CD4-positive, alpha-beta T cell treated with Interleukin-10 for 1 hour (primary cell): Measurements from ENCODE around the gene GRIK4.
"Not testable (repeated sequence)": the region's sequence is repeated elsewhere in the genome, so short reads cannot be mapped to it uniquely, and the experiment has no call there.

ENCODE experiments used
- DNase-seq: peaks from one replicate; pipeline ENCODE4 v3.0.0-alpha.2; 2020

The GRIK4 gene

DNA sequence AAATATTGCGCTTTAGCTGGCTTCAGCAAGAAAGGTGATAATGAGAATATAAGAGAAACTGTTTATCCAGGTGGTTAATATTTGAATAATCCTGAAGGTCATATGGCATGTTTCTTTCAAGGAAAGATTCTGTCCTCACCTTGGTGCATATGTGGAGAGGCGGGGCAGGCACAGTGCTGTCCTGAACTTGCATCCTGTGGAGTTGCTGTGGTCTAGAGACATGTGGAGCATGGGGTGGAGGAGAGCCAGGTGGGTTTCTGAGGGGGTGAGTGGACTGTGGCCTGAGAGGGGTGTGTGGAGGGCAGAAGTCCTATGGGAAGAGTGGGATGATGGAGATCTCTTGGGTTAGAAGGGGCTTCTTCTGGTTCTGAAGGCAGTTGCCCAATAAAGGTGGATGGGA, 65.5 kb downstream of the GRIK4 start:
- DNase-seq, result no peak

DNA sequence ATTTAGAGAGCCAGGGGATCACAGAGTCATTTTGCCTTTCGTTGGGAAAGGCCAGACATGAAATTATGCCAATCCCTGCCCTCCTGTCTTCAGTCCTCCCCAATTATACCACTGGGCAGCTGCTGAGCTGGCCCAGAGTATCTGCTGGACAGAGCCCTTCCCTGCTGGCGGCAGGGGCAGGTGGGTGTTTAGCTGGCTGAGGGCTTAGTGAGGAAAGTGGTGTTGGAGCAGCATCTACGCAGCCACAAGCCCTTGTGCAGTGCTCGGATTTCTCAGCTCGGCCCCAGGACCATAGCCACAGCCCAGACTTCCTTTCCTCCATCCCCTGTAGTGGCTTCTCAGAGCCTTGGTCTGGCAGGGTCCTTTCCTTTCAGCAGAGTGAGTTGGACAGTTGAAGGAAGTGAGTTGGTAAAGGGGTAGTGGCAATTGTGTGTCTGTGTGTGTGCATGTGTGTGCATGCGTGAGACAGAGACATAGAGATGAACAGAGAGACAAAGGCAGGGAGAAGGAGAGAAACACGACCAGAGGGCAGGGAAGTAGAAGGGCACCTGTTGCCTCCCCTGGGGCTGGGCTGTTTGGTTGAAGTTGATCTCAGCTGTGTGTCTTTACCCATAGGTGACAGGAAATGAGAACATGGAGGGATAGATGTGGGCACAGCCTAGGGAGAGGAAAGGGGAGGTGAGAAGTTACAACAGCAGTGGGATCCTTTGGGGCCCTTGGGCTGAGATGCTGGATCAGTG, 66.2 kb downstream of the GRIK4 start:
- no peak for DNase-seq

DNA sequence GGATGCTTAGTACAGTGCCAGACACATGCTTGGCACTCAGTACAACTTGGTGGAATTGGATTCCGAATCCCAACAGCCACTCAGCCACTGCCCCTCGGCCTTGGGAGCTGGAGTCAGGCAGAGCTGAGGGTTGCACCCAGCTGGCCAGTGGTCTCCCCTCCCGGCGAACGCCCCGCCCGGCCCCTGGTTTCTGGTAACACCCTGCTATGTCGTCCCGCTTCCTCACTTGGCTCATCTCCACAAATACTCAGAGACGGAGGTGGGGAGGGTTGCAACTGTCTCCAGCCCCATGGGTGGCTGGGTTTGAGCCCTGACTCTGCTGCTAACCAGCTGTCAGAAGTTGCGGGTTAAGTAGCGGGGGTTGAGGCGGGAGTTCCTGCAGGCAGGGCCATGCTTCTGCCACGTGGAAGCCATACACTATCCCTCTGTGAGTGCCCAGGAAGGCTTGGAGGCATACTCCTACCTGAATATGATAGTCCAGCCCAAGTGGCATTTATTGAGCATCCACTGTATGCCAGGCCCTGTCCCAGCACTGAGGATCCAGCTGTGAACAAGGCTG, 67.1 kb downstream of the GRIK4 start:
- DNase-seq, result no peak

DNA sequence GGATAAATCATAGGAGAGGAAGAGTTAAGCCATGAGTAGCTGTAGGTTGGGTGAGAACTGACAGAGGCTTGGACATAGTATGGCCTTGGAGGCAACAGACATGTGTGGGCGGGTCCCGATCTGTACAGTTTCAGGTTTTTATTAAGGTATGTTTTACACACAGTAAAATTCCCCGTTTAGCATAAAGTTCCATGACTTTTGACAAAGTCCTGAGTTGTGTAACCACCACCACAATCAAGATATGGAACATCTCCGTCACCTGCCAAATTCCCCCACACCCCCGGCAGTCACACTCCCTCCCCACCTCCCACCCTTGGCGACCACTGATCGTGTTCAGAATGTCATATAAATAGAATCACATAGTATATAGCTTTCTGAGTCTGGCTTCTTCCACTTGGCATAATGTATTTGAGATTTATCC, 68.1 kb downstream of the GRIK4 start:
- DNase-seq, result no peak

DNA sequence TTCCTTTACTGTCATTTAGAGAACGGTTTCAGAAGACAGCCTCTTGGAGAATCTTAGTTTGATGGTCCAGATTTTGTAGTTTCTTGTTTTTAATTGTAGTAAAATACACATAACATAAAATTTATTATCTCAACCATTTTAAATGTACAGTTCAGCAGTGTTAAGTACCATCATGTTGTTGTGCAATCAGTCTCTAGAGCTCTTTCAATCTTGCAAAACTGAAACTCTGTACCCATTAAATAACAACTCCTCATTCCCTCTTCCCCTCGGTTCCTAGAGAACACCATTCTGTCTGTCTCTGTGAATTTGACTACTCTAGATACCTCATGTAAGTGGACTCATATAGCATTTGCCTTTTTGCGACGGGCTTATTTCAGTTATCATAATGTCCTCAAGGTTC, 69.8 kb downstream of the GRIK4 start:
- no peak for DNase-seq

DNA sequence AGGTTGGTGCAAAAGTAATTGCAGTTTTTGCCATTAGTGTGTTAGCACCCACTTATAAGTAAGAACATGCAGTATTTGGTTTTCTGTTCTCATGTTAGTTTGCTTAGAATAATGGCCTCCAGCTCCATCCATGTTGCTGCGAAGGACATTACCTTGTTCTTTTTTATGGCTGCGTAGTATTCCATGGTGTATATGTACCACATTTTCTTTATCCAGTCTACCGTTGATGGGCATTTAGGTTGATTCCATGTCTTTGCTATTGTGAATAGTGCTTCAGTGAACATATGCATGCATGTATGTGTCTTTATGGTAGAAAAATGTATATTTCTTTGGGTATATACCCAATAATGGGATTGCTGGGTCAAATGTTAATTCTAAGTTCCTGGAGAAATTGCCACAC, 71.0 kb downstream of the GRIK4 start:
- not testable (repeated sequence) for DNase-seq

DNA sequence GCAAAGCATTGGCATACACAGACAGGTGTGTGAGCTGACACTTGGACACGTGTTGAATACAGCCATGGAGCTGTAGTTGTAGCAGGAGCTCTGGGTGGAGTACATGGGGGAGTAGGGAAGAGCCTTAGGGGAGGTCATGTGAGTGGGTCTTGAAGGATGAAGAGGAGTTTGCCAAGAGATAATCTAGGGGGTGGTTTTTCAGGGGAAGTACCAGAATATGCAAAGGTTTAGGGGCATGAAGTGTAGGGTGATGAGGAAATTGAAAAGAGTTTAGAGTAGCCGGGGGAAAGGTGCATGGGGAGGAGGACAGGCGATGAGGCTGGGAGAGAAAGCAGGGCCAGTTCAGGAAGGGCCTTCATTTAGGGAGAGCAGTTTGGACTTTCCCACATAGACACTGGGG, 74.5 kb downstream of the GRIK4 start:
- no peak for DNase-seq

DNA sequence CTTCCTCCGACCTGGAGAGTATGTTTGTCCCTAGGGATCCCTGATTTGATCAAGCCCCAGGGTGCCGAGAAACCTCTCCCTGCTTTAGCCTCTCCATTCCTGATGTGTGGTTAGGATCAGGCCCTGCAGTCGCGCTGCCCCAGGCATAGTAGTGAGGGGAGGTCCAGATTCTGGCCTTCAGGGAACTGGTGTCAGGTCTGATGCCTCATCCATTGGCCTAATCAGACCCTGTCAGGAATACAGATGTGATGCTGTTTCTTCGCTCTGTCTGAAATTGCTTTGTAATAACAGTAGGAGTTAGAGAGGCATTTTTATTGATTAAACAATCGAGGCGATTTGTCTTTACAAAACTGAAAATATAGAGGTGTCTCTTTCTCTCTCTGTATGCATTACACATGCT, 75.2 kb downstream of the GRIK4 start:
- DNase-seq, result no peak

DNA sequence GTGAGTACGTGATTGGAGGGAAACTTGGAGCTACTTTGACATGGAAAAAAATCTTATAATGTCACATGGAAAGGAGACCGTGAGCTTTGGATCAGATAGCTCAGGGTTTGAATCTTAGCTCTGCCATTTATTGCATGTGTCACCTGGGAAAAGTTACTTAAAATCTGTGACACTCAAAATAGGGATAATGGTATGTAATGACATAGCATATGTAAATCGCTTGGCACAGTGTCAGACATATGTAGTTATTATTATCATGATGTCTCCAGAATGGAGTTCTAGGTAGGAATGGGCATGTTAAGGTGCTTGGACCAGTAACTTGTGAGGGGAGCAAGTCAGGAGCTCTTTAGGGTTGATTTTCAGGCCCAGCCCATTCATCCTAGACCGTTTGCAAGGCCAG, 75.8 kb downstream of the GRIK4 start:
- no peak for DNase-seq

DNA sequence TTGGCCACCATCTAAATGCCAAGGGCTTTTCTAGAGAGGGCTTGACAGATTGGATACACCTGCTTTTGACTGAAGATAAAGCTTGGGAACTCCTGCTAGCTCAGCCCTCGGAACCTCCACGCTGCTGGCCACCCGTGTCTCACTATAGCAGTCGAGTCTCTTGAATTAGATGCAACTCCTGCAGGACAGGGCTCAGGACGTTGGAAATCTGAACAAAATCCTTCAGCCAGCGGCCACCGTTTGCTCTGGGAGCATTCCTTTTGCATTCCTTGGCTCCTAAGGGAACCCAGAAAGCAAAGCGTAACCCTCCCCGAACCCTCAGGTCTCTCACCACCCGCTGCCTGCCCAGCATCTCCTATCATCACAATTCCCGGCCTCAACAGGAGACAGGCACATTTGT, 77.8 kb downstream of the GRIK4 start:
- DNase-seq, result no peak

DNA sequence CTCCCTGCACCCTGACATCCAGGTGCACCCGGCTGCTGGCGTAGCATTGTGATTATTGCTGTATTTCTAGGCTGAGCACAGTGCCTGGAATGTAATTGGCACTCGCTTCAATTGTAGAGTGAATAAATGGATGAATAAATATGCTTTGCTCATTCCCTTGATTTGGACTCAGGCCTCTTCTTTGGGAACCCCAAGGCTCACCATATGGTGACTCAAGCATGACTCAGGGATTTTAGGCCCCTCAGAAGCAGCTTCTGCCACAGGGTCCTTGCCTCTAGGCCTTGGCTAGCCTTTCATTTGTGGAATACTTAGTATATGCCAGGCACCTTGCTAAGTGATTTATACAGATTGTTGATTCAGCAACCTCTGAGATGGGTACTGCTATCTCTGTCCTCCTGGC, 78.9 kb downstream of the GRIK4 start:
- DNase-seq, result no peak

DNA sequence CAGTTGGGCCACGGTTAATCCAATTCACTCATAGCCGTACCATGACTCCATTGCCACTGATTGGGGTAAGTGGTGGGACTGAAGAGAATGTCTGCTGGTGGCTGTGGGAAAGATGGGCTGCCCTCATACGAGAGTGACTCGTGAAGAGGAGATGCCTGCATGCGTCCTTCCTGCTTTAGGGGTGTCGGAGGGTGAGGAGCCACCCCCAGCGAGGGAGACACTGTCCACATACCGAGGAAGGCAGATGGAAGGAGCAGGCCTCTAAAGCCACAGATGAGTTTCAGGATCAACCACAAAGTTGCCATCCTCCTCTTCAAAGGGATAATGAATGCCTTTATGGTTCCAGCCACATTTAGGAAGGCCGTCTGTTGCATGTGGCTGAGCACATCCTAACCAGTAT, 83.2 kb downstream of the GRIK4 start:
- no peak for DNase-seq

DNA sequence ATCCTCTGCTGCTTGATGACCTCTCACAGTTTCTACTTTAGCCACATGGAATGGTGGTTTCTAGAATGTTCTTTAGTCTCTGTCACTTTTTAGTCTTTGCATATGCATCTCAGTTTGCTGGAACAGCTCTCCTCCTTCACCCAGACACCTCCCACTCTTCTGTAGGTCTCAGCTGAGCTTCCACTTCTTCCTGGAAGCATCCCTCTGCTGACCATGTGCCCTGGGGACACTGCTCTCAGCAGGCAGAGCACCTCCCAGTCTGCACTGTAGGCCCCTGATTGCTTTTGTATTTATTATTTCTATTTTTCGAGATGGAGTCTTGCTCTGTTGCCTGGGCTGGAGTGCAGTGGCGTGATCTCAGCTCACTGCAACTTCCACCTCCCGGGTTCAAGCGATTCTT, 84.0 kb downstream of the GRIK4 start:
- no peak for DNase-seq

DNA sequence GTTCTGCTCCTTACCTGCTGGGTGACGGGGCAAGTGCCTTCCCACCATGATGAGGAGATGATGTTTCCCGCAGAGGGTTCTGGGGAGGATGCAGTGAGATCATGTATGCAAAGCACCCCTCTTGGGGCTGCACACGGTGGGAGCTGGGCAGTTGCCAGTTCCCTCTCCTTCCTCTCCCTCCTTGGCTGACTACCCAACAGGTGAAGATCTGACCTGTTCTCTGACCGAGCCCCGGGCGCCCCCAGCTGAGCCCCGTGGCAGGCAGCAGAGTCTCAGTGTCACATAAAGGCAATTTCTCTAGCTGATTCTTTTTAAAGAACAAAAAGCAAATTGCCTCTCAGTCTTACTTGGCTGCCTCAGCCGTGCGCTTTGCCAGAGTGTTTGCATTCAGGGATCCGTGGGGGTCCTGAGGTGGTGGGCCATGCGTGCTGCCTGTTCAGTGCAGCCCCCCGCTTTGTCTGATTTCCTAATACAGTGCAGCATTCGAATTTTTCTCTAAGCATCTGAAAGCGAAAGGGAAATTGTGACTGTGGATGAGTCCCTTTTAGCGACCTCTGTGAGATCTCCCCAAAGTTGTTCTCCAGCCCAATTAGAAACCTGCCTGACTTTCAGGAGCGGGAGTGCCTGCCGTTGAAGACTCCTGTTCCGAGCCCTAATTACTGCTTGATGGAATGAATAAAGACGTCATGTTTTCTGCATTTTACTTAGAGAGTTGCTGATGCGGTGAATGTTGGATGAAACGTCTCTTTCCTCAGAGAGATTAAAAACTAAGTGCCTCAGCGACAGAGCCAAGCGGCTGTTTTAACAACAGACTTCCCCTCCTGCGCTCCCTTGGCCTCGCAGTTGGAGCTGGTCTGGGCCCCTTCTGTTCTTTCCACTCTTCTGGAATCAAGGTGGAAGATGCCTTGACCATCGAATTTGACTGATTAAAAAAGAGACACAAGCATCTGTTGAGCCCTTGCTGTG, 86.0 kb downstream of the GRIK4 start:
- DNase-seq, result no peak

DNA sequence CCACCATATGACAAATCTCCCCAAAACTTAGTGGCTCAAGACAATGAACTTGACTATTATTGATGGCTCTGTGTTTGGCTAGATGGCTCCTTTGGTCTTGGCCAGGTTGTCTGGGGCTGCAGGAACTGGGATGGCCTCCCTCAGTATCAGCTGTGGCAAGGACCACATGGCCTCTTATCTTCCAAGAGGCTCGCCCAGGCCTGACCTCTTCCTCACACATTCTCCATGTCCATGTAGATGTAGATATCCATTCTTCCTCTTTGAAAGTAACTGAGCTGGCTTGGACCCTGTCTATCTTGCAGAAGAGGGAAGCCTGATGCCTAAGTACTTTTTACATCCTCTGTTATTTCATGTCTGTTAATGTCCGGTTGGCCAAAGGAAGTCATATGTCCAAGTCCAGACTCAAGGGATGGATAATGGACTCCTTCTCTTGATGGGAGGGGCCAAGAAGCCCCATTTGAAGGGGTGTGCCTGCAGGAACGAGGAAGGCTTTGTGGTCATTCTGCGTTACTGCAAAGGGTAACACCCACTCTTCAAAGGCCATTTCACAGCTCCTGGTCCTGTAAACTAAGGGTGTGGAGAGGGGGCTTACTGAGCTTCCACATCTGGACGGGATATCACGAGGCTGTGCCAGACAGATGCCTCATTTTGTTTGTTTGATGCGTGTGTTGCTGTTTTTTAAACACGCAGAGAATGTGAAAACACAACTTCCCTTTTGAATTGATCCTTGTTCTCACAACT, 87.1 kb downstream of the GRIK4 start:
- no peak for DNase-seq

DNA sequence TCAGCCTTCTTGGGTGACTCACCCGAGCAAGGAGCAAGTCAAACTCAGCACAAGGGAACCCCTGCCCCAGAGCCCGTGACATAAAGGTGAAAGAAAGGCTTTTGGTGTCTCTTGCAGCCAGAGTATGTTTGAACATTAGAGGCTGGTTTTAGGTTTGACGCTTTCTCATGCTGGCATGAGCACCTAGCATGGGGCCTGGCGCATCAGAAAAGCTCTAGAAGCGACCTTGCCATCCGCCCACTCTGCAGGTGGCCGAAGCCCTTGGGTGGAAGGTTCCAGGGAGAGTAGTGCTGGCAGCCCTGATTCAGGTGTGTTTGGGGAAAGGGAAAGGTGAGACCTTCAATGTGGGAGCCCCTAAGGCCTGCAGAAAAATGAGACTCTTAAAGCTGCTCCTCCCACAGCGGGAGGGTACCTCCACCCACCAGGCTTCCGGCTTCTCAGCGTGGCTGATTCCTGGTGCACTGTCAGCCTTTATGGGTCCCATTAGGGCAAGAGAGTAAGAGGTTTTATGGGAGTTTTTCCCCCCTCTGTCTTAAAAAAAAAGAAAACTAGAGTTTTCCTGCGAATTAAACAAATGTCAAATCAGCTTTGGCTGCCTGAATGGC, 88.4 kb downstream of the GRIK4 start:
- DNase-seq, result no peak

DNA sequence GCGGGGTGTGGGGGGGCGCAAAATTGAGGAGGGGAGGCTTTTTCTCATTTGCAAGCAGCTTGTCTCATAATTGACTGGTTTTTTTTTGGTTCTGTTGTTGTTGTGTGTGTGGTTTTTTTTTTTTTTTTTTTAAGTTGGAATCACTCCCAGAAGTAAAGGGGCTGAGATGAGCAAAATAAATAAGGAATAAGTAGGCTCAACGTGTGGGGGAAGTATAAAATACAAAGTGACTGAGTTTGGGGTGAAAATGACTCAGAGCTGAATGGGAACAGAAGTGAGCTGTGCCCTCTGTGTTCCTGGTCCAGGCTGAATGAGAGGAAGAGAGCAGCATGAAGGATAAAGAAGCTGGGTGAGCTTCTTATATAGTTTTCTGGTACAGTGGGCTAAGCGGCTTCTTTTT, 90.0 kb downstream of the GRIK4 start:
- DNase-seq, result no peak

DNA sequence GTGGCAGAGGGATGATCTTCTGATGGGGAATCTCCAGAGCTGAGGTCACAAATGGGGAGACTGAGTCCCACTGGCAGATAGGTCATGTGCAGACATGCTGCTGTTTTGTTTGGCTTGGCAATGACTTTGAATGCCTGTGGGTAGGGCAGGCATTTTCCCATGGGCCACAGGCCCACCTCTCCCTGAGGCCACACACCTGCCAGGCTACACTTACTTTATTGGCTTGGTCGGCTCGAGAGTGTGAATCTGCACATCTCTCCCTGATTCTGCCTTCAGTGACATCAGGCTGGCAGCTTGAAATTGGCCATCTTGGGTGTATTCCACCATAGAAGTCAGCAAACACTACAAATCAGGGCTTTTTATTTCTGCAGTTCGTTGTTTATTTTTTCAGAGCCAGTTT, 91.5 kb downstream of the GRIK4 start:
- no peak for DNase-seq

DNA sequence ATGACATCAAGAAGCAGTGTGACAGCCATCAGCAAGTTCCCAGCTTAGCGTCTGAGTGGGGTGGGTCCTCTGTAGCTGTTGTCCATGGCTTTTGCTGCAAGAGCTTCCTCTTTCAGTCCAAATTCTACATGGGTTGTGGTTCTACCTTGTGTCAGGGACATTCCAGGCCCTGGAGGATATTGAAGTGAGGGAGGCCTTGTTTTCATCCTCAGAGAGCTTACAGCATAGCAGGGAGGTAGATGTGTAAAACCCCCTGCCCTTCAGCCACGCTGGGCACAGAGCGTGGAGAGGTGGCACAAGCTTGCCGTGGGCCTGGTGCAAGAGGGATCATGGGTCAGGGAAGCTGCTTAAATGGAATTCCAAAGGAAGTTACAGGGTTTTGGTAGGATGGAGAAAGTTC, 93.9 kb downstream of the GRIK4 start:
- no peak for DNase-seq

DNA sequence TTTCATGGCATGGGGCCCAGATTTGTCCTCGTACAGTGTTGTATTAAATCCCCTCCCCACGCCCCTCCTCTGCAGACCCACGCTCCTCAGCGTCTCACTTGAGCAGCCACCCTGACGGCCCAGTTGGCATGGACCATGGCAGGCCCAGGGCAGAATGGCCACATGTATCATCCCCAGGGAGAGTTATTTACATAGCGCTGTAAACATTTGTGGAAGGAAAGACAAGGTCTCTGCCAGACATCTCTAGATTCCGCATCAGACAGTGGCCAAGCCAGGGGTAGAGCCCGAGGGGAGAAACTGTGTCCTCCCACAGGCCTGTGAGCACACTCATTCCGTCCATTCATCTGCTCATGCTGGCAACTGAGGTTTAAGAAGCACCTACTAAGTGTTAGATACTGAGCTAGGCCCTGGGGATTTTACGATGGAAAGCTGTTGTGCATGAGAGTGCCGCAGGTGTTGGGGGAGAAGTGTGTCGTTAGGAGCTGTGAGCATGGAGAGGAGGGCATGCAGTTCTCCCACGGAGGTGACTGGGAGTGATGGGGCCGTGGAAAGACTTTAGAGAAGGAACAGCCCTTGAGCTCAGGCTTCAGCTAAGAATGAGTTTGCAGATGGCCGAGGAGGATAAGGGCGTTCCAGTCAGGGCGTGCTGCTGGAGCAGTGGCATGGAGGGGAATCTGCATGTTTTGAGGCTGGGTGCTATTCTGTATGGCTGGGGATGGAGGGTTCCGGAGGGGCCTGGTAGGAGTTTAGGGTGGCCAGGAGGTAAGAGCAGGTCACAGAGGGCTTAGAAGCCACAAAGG, 94.9 kb downstream of the GRIK4 start:
- no peak for DNase-seq

DNA sequence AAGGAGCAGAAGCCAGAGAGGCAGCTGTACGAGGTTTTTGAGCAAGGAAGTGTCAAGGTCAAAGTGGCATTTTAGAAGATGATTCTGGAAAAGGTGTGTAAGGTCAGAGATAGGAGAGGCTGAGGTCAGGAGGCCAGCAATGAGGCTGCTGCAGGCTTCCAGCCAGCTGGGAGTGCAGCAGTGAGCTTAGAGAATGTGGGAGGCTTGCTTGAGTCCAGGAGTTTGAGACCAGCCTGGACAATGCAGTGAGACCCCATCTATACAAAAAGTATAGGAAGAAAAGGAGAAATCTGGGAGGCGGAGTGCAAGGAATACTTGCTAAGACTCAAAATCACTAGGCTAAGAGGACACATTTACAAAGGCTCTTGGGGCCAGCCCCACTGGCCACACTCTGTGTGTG, 96.5 kb downstream of the GRIK4 start:
- DNase-seq, result no peak

DNA sequence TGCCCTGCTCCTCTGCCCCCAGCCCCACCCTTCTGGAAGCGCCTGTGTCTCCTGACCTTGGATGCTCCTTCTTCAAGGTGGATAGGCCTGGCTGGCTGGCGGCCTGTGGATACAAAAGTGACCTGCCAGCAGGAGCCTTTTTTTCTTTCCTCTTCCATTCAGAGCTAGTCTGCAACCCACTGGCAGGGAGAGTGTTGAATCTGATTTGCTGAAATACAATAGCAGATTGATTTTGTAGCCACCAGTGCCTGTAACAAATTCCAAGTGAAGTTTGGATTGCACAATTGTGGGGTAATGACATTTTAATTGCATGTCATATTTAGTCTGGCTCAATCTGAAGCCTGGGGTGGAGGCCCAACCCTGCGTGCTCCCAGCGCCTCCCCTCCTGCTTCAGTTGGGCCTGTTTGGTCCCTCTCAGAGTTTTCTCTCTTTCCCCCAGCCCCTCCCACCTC, 97.2 kb downstream of the GRIK4 start:
- no peak for DNase-seq
